ENCODE data around the gene TAF1C. TPM values are rescaled to one million over a fixed set of nuclear protein-coding genes. Genes with fewer than 3 reads are reported as not detected.

Gene TAF1C
- total and polyA plus RNA-seq, 2 of the 8 experiments (the other 6 are each of a cell fraction or from before 2014, with no cell fraction given): 44.6 to 63.8 TPM

DNA sequence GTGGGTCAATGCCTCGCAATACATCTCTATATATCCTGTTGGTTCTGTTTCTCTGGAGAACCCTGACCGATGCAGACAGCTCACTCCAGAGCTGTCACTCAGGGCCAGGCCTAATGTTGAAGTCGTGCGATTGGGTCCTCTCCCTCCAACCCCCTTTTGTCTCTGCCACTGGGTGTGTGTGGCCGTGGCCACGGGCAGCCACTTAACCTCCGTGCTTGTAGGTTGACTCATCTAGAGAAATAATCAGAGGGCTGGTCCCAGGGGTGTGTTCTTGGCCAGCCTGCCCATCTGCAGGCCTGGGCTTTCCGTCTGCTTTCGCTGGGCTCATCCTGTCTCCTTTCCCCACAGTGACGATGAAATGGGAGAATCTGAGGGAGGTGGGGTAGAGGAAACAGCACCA lies 11.5 kb upstream of the TAF1C start:
- CTCF ChIA-PET (ENCODE audit: partially characterized antibody): interaction anchor here (0.6 to 1.2 kb wide), 2 partner anchors 149 to 271 kb away, joined by 3 read pairs; no protein-coding TSS in a partner anchor
- POLR2A ChIA-PET (ENCODE audit: partially characterized antibody): no interaction called here
- H3K36me3 ChIP-seq (ENCODE audit: control insufficient read depth in 2 of 4, insufficient read depth in 4 of 4, low read length in 3 of 4): no peaks in the 10 kb centered on the region
- TF ChIP-seq PHF8 (conservative IDR thresholded peaks at IDR 0.05; ENCODE audit: low read depth, low read length): no peak
- no peak for TF ChIP-seq RBBP5 (IDR thresholded peaks at IDR 0.05; ENCODE audit: borderline replicate concordance, low read depth, low read length)
- no peak for TF ChIP-seq SP2 (IDR thresholded peaks at IDR 0.05; ENCODE audit: low read length)
- TF ChIP-seq CBX5 (IDR thresholded peaks at IDR 0.05; ENCODE audit: low read depth, low read length): no peak
- TF ChIP-seq JUN (IDR thresholded peaks at IDR 0.05; ENCODE audit: low read depth, low read length): no peak
- TF ChIP-seq HDAC2 (IDR thresholded peaks at IDR 0.05; ENCODE audit: borderline replicate concordance in 1 of 2, low read depth in 2 of 2, low read length in 2 of 2): no peak
- no peak for TF ChIP-seq NANOG (IDR thresholded peaks at IDR 0.05; ENCODE audit: insufficient read depth, low read depth, low read length, poor library complexity, severe bottlenecking)
- TF ChIP-seq KDM4A (IDR thresholded peaks at IDR 0.05; ENCODE audit: low read depth, low read length, severe bottlenecking): no peak
- TF ChIP-seq RXRA (IDR thresholded peaks at IDR 0.05; ENCODE audit: insufficient read depth, low read depth, low read length): no peak
- no peak for TF ChIP-seq SIN3A (conservative IDR thresholded peaks at IDR 0.05 in 1 of 2, IDR thresholded peaks at IDR 0.05 in 1 of 2; ENCODE audit: low read depth in 1 of 2, low read length in 2 of 2)
- TF ChIP-seq JUND (IDR thresholded peaks at IDR 0.05; ENCODE audit: low read length): no peak
- no peak for TF ChIP-seq ASH2L (IDR thresholded peaks at IDR 0.05; ENCODE audit: low read length)
- no peak for TF ChIP-seq TEAD4 (IDR thresholded peaks at IDR 0.05; ENCODE audit: low read depth, low read length)
- TF ChIP-seq GTF2F1 (IDR thresholded peaks at IDR 0.05; ENCODE audit: borderline replicate concordance, low read depth, low read length): no peak

More for the DNA sequence above, 11.5 kb upstream of the TAF1C start:
- Histone ChIP-seq H3K56ac (replicated peaks; ENCODE audit: insufficient read length, low read depth, low read length) (no peak overlapping the region), H2BK5ac (ENCODE audit: low read depth, low read length) (no peak overlapping the region), H3K4me3 (ENCODE audit: extremely low read depth in 1 of 4, insufficient read depth in 2 of 4, low read depth in 3 of 4, low read length in 4 of 4) (no peak overlapping the region), H2BK20ac (ENCODE audit: low read length) (0 out of 2 replicates have a peak overlapping the region, but pooled peaks have one; percentile 2), H4K5ac (ENCODE audit: insufficient read length, low read depth, low read length) (no peak overlapping the region), H2BK12ac (ENCODE audit: low read depth, low read length) (no peak overlapping the region), H2BK120ac (replicated peaks; ENCODE audit: low read depth, low read length) (no peak overlapping the region), H4K20me1 (replicated peaks in 1 of 2; ENCODE audit: control insufficient read depth in 1 of 2, insufficient read depth in 2 of 2, low read length in 2 of 2) (no peaks in the 10 kb centered on the region), H3K18ac (ENCODE audit: extremely low read depth, low read length) (no peak overlapping the region), H3K23me2 (ENCODE audit: low read depth, low read length) (no peaks in the 10 kb centered on the region), H3K14ac (ENCODE audit: insufficient read length) (no peak overlapping the region), H2BK15ac (ENCODE audit: low read length) (no peak overlapping the region), H3K9ac (replicated peaks in 1 of 4; ENCODE audit: extremely low read depth in 1 of 4, low read depth in 3 of 4, low read length in 3 of 4) (no peak overlapping the region), H3K4me2 (ENCODE audit: insufficient read depth in 1 of 2, low read depth in 2 of 2, low read length in 2 of 2) (no peak overlapping the region), H3K23ac (ENCODE audit: insufficient read length) (no peak overlapping the region), H3K79me1 (ENCODE audit: low read depth, low read length) (no peaks in the 10 kb centered on the region), H3K27me3 (replicated peaks in 1 of 4; ENCODE audit: control insufficient read depth in 3 of 4, extremely low read depth in 1 of 4, insufficient read depth in 3 of 4, low read length in 3 of 4) (no peaks in the 10 kb centered on the region), H3K9me3 (ENCODE audit: insufficient read depth in 2 of 2, low read depth in 1 of 2, low read length in 1 of 2) (no peaks in the 10 kb centered on the region), H3K79me2 (ENCODE audit: control insufficient read depth in 1 of 2, insufficient read depth in 2 of 2, low read length in 2 of 2) (no peaks in the 10 kb centered on the region), H4K91ac (replicated peaks; ENCODE audit: insufficient read length, low read length) (no peak overlapping the region), H3K27ac (ENCODE audit: low read depth, low read length) (no peak overlapping the region), H3K4me1 (replicated peaks in 1 of 4; ENCODE audit: control insufficient read depth in 3 of 4, insufficient read depth in 4 of 4, low read length in 3 of 4) (peaks cover 0 to 3% (median under 1%) of the 10 kb centered on the region in 4 experiments; a peak in 2 of 7 replicates), H2AFZ (ENCODE audit: low read length) (no peak overlapping the region), H2AK5ac (ENCODE audit: low read depth, low read length) (no peak overlapping the region), H3K4ac (replicated peaks; ENCODE audit: insufficient read length, low read depth, low read length) (no peak overlapping the region), H4K8ac (ENCODE audit: extremely low read depth, insufficient read depth, low read length) (no peak overlapping the region)
- WGBS, 2 experiments (ENCODE audit: extremely low coverage in 1 of 2, insufficient coverage in 1 of 2, insufficient read length in 1 of 2, insufficient replicate concordance in 2 of 2, low coverage in 1 of 2, low lambda C conversion rate in 2 of 2, missing lambda C conversion rate in 1 of 2): 88% methylated on average over 10 of the region's 10 CpGs; no CpG with 5 or more reads in 1 of the 2 experiments
- FAIRE-seq: no peak
- no peak for DNase-seq (ENCODE audit: low read depth in 1 of 2, low spot score in 2 of 2)
